HL-60 (cell line): Measurements from ENCODE around the gene SSTR5.

ENCODE experiments used
- DNase-seq, 2 experiments: peaks; one replicate each; pipeline ENCODE4 v3.0.0-alpha.2; 2010 to 2020; ENCODE audit warnings: low read depth in 1 of 2, low spot score in 1 of 2
- H3K27ac ChIP-seq: fragments of 250-450 bp; sonication (Bioruptor Pico); replicated peaks from 2 replicates; pipeline ENCODE4 v1.5.1; 2020; ENCODE audit warnings: mild to moderate bottlenecking, moderate library complexity
- H3K27me3 ChIP-seq: fragments of 250-450 bp; sonication (Bioruptor Pico); 2 replicates; pipeline ENCODE4 v1.5.1; 2021; ENCODE audit warnings: mild to moderate bottlenecking, moderate library complexity; ENCODE audit not compliant: insufficient read depth, poor library complexity, severe bottlenecking
- H3K4me3 ChIP-seq: replicated peaks from 2 replicates; pipeline ENCODE4 v1.5.1; 2011; ENCODE audit warnings: mild to moderate bottlenecking, control low read depth, low read length; ENCODE audit not compliant: insufficient read depth
- CTCF ChIP-seq: IDR thresholded peaks from one replicate; pipeline ENCODE4 v1.5.1; 2011; ENCODE audit warnings: low read length, control low read depth, inconsistent platforms; ENCODE audit not compliant: insufficient read depth
- GABPA ChIP-seq: IDR thresholded peaks from 2 replicates; pipeline ENCODE4 v1.6.1; 2012; ENCODE audit warnings: low read depth
- POLR2AphosphoS5 ChIP-seq: IDR thresholded peaks from 2 replicates; pipeline ENCODE4 v1.6.1; 2012; ENCODE audit warnings: low read depth
- REST ChIP-seq: IDR thresholded peaks from 2 replicates; pipeline ENCODE4 v1.6.1; 2012; ENCODE audit warnings: low read depth; ENCODE audit not compliant: insufficient replicate concordance
- SPI1 ChIP-seq: IDR thresholded peaks from 2 replicates; pipeline ENCODE4 v1.6.1; 2012; ENCODE audit warnings: low read depth, mild to moderate bottlenecking, borderline replicate concordance

The SSTR5 gene

GRCh38 chr16:1060416-1061340 is 11.9 kb upstream of the SSTR5 start:
- DNase-seq: no peak
- Histone ChIP-seq H3K27me3 (peaks cover 4% of the 10 kb centered on the region), H3K4me3 (no peak overlapping the region), H3K27ac (no peak overlapping the region)
- no peak for TF ChIP-seq GABPA
- TF ChIP-seq REST: no peak
- TF ChIP-seq SPI1: no peak
- TF ChIP-seq POLR2AphosphoS5: no peak

- Histone ChIP-seq H3K4me3 (no peak overlapping the region), H3K27me3 (peaks cover 8% of the 10 kb centered on the region), H3K27ac (no peak overlapping the region)
- TF ChIP-seq GABPA (no peak), REST (no peak), SPI1 (no peak), POLR2AphosphoS5 (no peak), CTCF (no peak)
- DNase-seq: no peak
Observed at GRCh38 chr16:1061769-1062505, 10.6 kb upstream of the SSTR5 start.

GRCh38 chr16:1062895-1063294 is 9.7 kb upstream of the SSTR5 start:
- Histone ChIP-seq H3K27ac (no peak overlapping the region), H3K27me3 (peaks cover 8% of the 10 kb centered on the region), H3K4me3 (no peak overlapping the region)
- DNase-seq: no peak
- TF ChIP-seq GABPA (no peak), REST (no peak), POLR2AphosphoS5 (no peak), CTCF (no peak), SPI1 (no peak)
